ENCODE results near the gene PRRC2C.

The PRRC2C gene

DNA sequence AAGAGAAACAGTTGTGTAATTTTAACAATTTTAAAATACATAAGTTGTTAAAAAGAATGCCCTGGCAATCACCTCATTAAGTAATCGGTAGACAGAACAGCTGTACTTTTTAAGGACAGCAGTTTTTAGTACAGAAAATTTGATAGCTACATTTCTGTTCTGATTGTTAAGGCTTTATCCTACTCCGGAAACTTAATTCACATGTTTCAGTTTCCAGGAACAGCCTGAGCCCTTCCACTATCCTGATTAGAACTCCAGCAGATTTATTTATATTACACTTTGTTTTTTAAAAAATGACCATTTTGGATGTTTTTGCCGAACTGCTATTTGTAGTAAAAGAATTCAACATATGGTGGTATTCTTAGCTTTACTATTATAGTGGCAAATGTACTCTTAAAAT, 8.7 kb downstream of the PRRC2C start:
- no peak for TF ChIP-seq CTCF (IDR thresholded peaks at IDR 0.05; ENCODE audit: low read depth, low read length, missing control alignments)
- DNase-seq (ENCODE audit: extremely low read depth, low read depth) = no peak
- H3K4me3 ChIP-seq (replicated peaks; ENCODE audit: low read depth, low read length) = no peak overlapping the region

DNA sequence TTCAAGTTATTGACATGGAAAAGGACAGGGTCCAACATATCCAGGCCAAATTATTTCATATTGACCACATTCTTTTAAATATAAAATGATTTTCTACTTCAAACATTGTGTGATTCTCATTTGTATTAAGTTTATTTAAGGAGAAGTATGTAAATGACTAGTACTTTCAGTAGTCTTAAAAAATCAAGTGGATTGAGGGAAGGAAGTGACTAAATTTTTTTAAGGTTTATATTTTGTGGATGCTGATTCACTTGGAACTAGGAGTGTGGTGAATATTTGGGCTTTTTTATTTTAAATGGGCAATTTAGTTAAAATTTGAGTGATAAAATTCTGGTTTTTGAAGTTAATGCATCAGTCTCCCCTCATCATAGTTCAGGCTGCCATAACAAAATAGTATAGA, 10.1 kb downstream of the PRRC2C start:
- no peak for TF ChIP-seq CTCF (IDR thresholded peaks at IDR 0.05; ENCODE audit: low read depth, low read length, missing control alignments)
- no peak for DNase-seq (ENCODE audit: extremely low read depth, low read depth)
- no peak overlapping the region for H3K4me3 ChIP-seq (replicated peaks; ENCODE audit: low read depth, low read length)

GRCh38 chr1:171500304-171500703, 15.0 kb downstream of the PRRC2C start:
- DNase-seq (ENCODE audit: extremely low read depth, low read depth) = no peak
- TF ChIP-seq CTCF (IDR thresholded peaks at IDR 0.05; ENCODE audit: low read depth, low read length, missing control alignments) = no peak
- no peak overlapping the region for H3K4me3 ChIP-seq (replicated peaks; ENCODE audit: low read depth, low read length)

- no peak overlapping the region for H3K4me3 ChIP-seq (replicated peaks; ENCODE audit: low read depth, low read length)
- no peak for TF ChIP-seq CTCF (IDR thresholded peaks at IDR 0.05; ENCODE audit: low read depth, low read length, missing control alignments)
- DNase-seq (ENCODE audit: extremely low read depth, low read depth) = no peak
Observed at GRCh38 chr1:171500803-171501202, 15.5 kb downstream of the PRRC2C start.

- H3K4me3 ChIP-seq (replicated peaks; ENCODE audit: low read depth, low read length) = no peak overlapping the region
- TF ChIP-seq CTCF (IDR thresholded peaks at IDR 0.05; ENCODE audit: low read depth, low read length, missing control alignments) = no peak
Observed at GRCh38 chr1:171501305-171502024, 16.1 kb downstream of the PRRC2C start.

GRCh38 chr1:171506525-171507304, 21.4 kb downstream of the PRRC2C start:
- no peak for DNase-seq (ENCODE audit: extremely low read depth, low read depth)
- H3K4me3 ChIP-seq (replicated peaks; ENCODE audit: low read depth, low read length) = no peak overlapping the region
- no peak for TF ChIP-seq CTCF (IDR thresholded peaks at IDR 0.05; ENCODE audit: low read depth, low read length, missing control alignments)

More at GRCh38 chr1:171501305-171502024, 16.1 kb downstream of the PRRC2C start:
- no peak for DNase-seq (ENCODE audit: extremely low read depth, low read depth)

Measured in HFF-Myc (cell line).